Measurements from ENCODE around the gene PNLDC1.
"Not testable (repeated sequence)": the region's sequence is repeated elsewhere in the genome, so short reads cannot be mapped to it uniquely, and the experiment has no call there.

DNA sequence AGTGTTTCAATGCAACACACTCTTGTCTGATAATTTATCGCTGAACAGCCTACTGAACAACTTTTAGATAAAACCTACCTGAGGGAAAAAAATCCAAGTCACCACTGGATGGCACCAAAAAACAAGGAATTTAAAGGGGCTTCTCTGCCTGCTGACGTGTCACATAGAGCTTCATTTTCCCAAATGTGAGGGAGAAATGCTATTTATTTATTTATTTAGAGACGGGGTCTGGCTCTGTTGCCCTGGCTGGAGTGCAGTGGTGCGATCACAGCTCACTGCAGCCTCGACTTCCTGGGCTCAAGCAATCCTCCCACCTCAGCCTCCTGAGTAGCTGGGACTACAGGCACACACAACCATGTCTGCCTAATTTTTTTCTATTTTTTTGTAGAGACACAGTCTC is 63.3 kb downstream of the PNLDC1 start:
- TF ChIP-seq ELF4 (IDR thresholded peaks at IDR 0.05); FOXM1 (IDR thresholded peaks at IDR 0.05; ENCODE audit: borderline replicate concordance); ARNT (IDR thresholded peaks at IDR 0.05); BHLHE40 (IDR thresholded peaks at IDR 0.05; ENCODE audit: borderline replicate concordance); L3MBTL2 (conservative IDR thresholded peaks at IDR 0.05); SUZ12 (IDR thresholded peaks at IDR 0.05); FOXA1 (IDR thresholded peaks at IDR 0.05); SP1 (IDR thresholded peaks at IDR 0.05); NFRKB (IDR thresholded peaks at IDR 0.05): not testable (repeated sequence)
- TF ChIP-seq, protein P1, sequence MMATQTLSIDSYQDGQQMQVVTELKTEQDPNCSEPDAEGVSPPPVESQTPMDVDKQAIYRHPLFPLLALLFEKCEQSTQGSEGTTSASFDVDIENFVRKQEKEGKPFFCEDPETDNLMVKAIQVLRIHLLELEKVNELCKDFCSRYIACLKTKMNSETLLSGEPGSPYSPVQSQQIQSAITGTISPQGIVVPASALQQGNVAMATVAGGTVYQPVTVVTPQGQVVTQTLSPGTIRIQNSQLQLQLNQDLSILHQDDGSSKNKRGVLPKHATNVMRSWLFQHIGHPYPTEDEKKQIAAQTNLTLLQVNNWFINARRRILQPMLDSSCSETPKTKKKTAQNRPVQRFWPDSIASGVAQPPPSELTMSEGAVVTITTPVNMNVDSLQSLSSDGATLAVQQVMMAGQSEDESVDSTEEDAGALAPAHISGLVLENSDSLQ (IDR thresholded peaks at IDR 0.05), result peak; percentile 33; the same call in 1 of the 2 replicates
